ENCODE data around the gene NRCAM. TPM values are rescaled to one million over a fixed set of nuclear protein-coding genes. Genes with fewer than 3 reads are reported as not detected.

Gene NRCAM
- total RNA-seq, 1 donor from 2014 or later: 11.0 TPM

DNA sequence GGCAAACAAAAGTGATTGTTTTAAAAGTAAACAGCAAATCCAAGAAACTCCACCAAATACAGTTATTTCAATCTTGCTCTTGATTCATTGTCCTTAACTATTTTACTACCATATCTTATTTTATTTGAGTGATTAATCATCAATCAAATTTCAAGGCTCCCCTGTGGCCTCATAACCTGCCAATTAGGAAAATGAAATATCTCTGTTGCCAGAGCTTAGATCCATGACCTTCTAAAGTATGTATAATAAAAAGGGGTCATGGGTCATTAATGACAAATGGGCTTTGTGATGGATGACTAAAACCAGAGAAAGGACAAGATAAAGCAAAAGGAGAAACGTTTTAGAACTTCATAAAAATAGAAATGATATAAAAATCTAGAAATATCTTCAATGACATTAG lies 28.5 kb downstream of the NRCAM start:
- TF ChIP-seq, protein P1, sequence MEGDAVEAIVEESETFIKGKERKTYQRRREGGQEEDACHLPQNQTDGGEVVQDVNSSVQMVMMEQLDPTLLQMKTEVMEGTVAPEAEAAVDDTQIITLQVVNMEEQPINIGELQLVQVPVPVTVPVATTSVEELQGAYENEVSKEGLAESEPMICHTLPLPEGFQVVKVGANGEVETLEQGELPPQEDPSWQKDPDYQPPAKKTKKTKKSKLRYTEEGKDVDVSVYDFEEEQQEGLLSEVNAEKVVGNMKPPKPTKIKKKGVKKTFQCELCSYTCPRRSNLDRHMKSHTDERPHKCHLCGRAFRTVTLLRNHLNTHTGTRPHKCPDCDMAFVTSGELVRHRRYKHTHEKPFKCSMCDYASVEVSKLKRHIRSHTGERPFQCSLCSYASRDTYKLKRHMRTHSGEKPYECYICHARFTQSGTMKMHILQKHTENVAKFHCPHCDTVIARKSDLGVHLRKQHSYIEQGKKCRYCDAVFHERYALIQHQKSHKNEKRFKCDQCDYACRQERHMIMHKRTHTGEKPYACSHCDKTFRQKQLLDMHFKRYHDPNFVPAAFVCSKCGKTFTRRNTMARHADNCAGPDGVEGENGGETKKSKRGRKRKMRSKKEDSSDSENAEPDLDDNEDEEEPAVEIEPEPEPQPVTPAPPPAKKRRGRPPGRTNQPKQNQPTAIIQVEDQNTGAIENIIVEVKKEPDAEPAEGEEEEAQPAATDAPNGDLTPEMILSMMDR (conservative IDR thresholded peaks at IDR 0.05; ENCODE audit: low read depth, low read length): no peak
- H3K4me3 ChIP-seq (ENCODE audit: low read depth, low read length): no peak overlapping the region
- no peak for DNase-seq (ENCODE audit: low read depth)

DNA sequence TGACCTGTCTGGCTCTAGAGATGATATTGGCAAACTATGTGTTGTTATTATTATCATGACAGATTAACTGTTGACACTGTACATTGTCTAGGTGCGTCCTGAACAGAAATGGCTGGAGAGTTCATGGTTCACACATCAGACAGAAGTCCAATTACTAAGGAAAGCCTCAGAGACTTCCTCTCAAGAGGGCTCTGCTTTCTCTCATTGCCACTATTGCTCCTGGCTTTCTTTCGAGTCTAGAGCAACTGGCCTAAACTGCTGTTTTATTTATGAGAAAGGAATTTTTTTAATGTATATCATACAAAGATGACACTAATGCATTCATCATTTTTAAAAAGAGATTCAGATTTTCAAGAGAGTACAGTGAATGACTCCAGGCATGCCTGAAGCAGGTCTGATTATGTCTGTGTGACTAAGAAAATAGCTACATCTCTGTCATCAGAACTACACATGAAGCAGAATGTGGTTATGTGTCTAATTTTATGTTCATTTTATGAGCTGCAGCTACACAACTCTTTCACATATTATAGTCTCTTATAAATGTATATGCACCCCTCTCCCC lies 30.4 kb downstream of the NRCAM start:
- TF ChIP-seq, protein P1 (conservative IDR thresholded peaks at IDR 0.05; ENCODE audit: low read depth, low read length): no peak
- H3K4me3 ChIP-seq (ENCODE audit: low read depth, low read length): no peak overlapping the region
- DNase-seq (ENCODE audit: low read depth): no peak

DNA sequence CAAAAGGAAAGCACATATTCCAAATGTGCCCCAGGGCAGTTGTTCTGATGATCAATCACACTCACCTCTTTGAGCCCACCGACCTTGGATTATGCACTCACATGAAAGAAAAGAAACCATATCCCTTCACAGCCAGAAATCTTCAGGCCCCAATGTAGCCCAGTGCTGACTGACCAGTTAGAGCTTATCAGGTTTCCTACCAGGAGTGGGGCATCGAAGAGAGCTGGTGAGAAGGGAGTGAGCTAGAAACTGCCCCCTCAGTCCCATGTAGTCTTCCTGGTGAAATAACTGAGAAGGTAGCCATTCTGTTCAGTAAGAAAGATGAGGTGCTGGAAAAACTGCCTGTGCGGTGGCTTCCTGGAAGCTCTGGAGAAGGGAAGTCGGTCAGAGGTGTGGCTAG lies 32.2 kb downstream of the NRCAM start:
- no peak for DNase-seq (ENCODE audit: low read depth)
- no peak overlapping the region for H3K4me3 ChIP-seq (ENCODE audit: low read depth, low read length)
- TF ChIP-seq, protein P1 (conservative IDR thresholded peaks at IDR 0.05; ENCODE audit: low read depth, low read length): no peak

DNA sequence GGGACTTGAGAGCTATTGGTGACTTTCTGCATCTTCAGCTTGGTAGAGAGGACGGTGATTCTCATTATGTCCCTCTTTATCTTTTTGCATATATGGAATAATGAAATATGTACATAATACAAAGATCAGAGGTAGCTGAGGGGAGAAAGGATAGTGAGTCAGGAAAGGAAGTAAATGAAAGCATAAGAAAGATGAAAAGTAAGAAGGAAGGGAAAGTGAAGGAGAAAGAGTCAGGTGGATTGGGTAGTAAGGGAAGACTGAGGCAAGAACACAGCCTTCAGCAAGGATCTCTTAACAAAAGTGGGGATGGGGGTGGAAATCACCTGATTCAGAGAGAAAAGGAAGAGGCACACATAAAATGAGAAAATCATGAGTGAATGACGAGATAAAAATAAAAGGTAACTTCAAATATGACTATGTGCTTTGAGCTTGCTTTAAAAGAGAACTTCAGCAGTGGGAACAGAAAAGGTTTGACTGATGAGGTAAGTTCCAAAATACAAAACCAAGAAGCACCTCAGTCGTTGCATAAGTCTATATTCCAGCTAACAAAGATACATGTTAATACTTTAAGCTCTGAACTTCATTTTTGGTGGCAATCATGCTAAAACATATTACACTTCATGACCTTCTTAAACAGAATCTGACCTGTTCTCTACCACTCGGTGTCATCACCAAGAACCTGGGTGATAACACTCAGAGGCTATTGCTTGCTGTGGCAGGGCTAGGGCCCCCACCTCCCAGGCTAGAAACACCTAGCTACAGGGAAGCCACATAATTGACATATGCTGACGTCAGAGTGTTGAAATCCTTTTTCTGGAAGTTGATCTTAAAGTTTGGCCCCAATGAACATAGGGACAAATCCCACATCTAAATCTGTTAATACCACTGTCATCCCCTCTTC lies 32.9 kb downstream of the NRCAM start:
- TF ChIP-seq, protein P1 (conservative IDR thresholded peaks at IDR 0.05; ENCODE audit: low read depth, low read length): no peak
- no peak for DNase-seq (ENCODE audit: low read depth)

DNA sequence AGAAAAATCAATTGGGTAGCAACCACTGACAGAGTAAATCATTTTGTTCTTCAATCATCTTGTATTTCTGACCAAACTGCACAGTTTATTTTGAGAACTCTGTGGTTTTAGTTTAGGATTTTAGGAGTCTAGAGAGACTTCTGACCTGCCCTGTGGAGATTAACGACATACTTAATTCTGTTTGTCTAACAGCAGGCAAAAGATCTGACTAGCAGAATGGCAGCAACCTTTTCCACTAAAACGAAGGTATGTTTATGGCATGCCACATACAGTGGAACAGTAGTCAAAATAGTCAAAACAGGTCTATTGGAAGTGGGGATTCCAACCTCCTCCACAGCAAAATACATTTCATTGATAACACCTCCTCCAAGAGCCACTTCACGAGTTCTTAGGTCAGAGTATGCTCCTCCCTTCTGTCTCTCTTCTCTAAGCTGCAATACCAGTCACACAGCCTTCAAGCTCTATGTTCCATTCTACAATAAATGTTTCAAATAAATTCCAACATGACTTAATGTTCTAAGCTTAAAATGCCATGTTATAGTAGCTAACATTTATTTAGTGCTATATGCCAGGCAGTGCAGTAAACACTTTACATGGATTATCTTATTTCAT lies 34.4 kb downstream of the NRCAM start:
- no peak for DNase-seq (ENCODE audit: low read depth)
- no peak overlapping the region for H3K4me3 ChIP-seq (ENCODE audit: low read depth, low read length)
- TF ChIP-seq, protein P1 (conservative IDR thresholded peaks at IDR 0.05; ENCODE audit: low read depth, low read length): no peak

More for the DNA sequence above, 32.9 kb downstream of the NRCAM start:
- H3K4me3 ChIP-seq (ENCODE audit: low read depth, low read length): no peak overlapping the region

DNA sequence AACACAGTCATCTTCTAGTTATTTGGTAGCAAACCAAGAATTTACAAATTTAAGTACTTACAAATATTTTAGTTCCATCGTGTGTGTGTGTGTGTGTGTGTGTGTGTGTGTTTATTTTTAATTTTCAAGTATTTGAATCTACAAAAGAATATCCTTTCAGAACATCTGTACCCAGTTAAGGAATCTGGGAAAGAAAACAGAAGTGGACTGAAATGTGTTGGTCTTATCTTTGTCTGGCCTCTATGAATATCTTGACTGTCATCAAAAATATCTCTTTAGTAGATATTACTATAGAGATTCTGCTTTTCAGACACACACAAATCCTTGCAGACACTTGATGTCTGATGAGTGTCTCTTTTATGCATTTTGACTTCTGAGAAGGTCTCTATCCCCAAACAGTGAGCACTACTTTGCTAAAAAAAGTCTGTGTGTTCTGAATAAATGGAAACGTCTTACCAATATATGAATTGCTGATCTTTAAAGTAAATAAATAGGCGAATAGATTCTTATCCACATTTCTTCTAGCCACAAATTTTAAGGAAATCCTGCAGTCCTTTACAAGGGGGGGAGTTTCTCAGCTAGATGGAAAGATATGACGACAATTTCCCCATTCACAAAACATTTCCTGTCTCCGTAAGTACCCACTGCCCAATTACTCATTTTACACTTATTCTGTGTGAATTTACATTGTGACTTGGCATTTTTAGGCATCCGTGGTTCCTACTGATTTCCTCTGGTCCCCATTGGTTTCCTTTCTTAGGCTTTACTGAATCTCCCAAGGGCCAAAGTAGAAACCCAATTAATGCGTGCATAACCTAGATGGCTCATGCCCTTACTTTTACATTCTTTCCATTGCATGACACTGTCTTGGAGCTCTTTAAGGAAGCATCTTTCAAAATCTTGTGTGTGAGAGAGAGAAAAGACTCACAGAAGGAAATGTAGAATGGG lies 36.0 kb downstream of the NRCAM start:
- TF ChIP-seq, protein P1 (conservative IDR thresholded peaks at IDR 0.05; ENCODE audit: low read depth, low read length): no peak
- DNase-seq (ENCODE audit: low read depth): no peak

More for the DNA sequence above, 36.0 kb downstream of the NRCAM start:
- no peak overlapping the region for H3K4me3 ChIP-seq (ENCODE audit: low read depth, low read length)

Data from epithelial cell of proximal tubule (primary cell).